Activated CD8-positive, alpha-beta memory T cell treated with anti-CD3 and anti-CD28 coated beads, Interleukin-2, amount 50 U/mL, for 1 hour (primary cell): ENCODE data around the gene NGF.

Source experiments
- DNase-seq: peaks from one replicate; pipeline ENCODE4 v3.0.0-alpha.2; 2020; ENCODE audit errors: extremely low read depth

Gene NGF

GRCh38 chr1:115238336-115239147 is 99.5 kb downstream of the NGF start:
- DNase-seq: no peak

- DNase-seq: no peak
These were observed 100.5 kb downstream of the NGF start for GRCh38 chr1:115237507-115237906.

- DNase-seq: no peak
These were observed 101.0 kb downstream of the NGF start for GRCh38 chr1:115237023-115237422.
